ENCODE measurements around the gene OSMR.

The OSMR gene

GRCh38 chr5:38885208-38885607, 39.4 kb downstream of the OSMR start:
- H3K9me2 ChIP-seq (replicated peaks; ENCODE audit: insufficient read depth, low read length): no peaks in the 10 kb centered on the region
- no peaks in the 10 kb centered on the region for H3K79me2 ChIP-seq (ENCODE audit: insufficient read depth, low read length)
- H3K9ac ChIP-seq (ENCODE audit: low read length): no peak overlapping the region
- H3K9me3 ChIP-seq (ENCODE audit: insufficient read depth, low read length): no peaks in the 10 kb centered on the region
- no peak overlapping the region for H3K4me2 ChIP-seq (ENCODE audit: low read depth, low read length, poor library complexity, severe bottlenecking)
- no peaks in the 10 kb centered on the region for H3K36me3 ChIP-seq (ENCODE audit: low read length)
- no peaks in the 10 kb centered on the region for H4K20me1 ChIP-seq (ENCODE audit: low read depth, low read length)
- TF ChIP-seq CTCF (IDR thresholded peaks at IDR 0.05; ENCODE audit: insufficient read depth, low read length, poor library complexity, severe bottlenecking): no peak
- no peak for TF ChIP-seq EZH2phosphoT487 (conservative IDR thresholded peaks at IDR 0.05; ENCODE audit: low read length)
- no peak overlapping the region for H3K4me3 ChIP-seq (ENCODE audit: insufficient read depth, low read length, poor library complexity, severe bottlenecking)
- no peak overlapping the region for H2AFZ ChIP-seq (ENCODE audit: low read depth, low read length, severe bottlenecking)
- H3F3A ChIP-seq (ENCODE audit: insufficient read depth): no peaks in the 10 kb centered on the region
- no peak overlapping the region for H3K27ac ChIP-seq (ENCODE audit: low read depth, low read length)
- H3K27me3 ChIP-seq (ENCODE audit: low read length): no peaks in the 10 kb centered on the region

- H3K9me3 ChIP-seq (ENCODE audit: insufficient read depth, low read length): no peaks in the 10 kb centered on the region
- H3K79me2 ChIP-seq (ENCODE audit: insufficient read depth, low read length): no peaks in the 10 kb centered on the region
- H3F3A ChIP-seq (ENCODE audit: insufficient read depth): no peaks in the 10 kb centered on the region
- H3K27me3 ChIP-seq (ENCODE audit: low read length): no peaks in the 10 kb centered on the region
- no peak overlapping the region for H2AFZ ChIP-seq (ENCODE audit: low read depth, low read length, severe bottlenecking)
- H3K36me3 ChIP-seq (ENCODE audit: low read length): no peaks in the 10 kb centered on the region
- no peak overlapping the region for H3K9ac ChIP-seq (ENCODE audit: low read length)
- no peak overlapping the region for H3K4me2 ChIP-seq (ENCODE audit: low read depth, low read length, poor library complexity, severe bottlenecking)
- no peaks in the 10 kb centered on the region for H4K20me1 ChIP-seq (ENCODE audit: low read depth, low read length)
- no peak for TF ChIP-seq EZH2phosphoT487 (conservative IDR thresholded peaks at IDR 0.05; ENCODE audit: low read length)
- TF ChIP-seq CTCF (IDR thresholded peaks at IDR 0.05; ENCODE audit: insufficient read depth, low read length, poor library complexity, severe bottlenecking): no peak
- H3K9me2 ChIP-seq (replicated peaks; ENCODE audit: insufficient read depth, low read length): no peaks in the 10 kb centered on the region
- H3K4me3 ChIP-seq (ENCODE audit: insufficient read depth, low read length, poor library complexity, severe bottlenecking): no peak overlapping the region
- no peak overlapping the region for H3K27ac ChIP-seq (ENCODE audit: low read depth, low read length)
Measured at GRCh38 chr5:38888041-38888440, 42.2 kb downstream of the OSMR start.

GRCh38 chr5:38889424-38889823, 43.6 kb downstream of the OSMR start:
- Histone ChIP-seq H2AFZ (ENCODE audit: low read depth, low read length, severe bottlenecking) (no peak overlapping the region), H3K4me3 (ENCODE audit: insufficient read depth, low read length, poor library complexity, severe bottlenecking) (no peak overlapping the region), H3K9me2 (replicated peaks; ENCODE audit: insufficient read depth, low read length) (no peaks in the 10 kb centered on the region), H3K9ac (ENCODE audit: low read length) (no peak overlapping the region), H3F3A (ENCODE audit: insufficient read depth) (no peaks in the 10 kb centered on the region), H3K9me3 (ENCODE audit: insufficient read depth, low read length) (no peaks in the 10 kb centered on the region), H3K27me3 (ENCODE audit: low read length) (no peaks in the 10 kb centered on the region), H4K20me1 (ENCODE audit: low read depth, low read length) (no peaks in the 10 kb centered on the region), H3K36me3 (ENCODE audit: low read length) (no peaks in the 10 kb centered on the region), H3K27ac (ENCODE audit: low read depth, low read length) (no peak overlapping the region), H3K79me2 (ENCODE audit: insufficient read depth, low read length) (no peaks in the 10 kb centered on the region), H3K4me2 (ENCODE audit: low read depth, low read length, poor library complexity, severe bottlenecking) (no peak overlapping the region)
- TF ChIP-seq EZH2phosphoT487 (conservative IDR thresholded peaks at IDR 0.05; ENCODE audit: low read length) (no peak), CTCF (IDR thresholded peaks at IDR 0.05; ENCODE audit: insufficient read depth, low read length, poor library complexity, severe bottlenecking) (no peak)
